Measurements from ENCODE around the gene BCKDHB. TPM values are rescaled to one million over a fixed set of nuclear protein-coding genes. Genes with fewer than 3 reads are reported as not detected.
"Not testable (repeated sequence)": the region's sequence is repeated elsewhere in the genome, so short reads cannot be mapped to it uniquely, and the experiment has no call there.

BCKDHB gene
- total RNA-seq, 6 donors from 2014 or later, result 12.8 to 26.2 (median 14.5) TPM

DNA sequence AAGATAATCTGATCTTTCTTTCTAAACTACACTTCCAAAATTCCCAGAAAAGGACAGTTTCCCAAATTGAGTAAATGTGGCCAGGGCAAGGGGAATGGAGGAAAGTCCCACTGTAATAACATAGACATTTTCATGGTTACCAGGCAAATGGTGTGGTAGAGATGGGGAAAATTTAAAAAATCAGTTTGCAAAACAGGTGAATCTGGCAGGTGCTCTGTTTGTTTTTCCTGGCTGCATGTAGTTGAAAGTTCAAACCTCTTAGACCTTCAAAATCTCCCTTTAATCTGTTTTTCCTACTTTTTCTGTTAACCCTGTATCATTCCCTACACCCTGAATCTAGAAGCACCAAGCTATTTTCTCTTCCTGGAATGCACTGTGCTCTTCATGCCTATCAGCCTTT is 2.0 kb upstream of the BCKDHB start:
- Histone ChIP-seq H3K4me3 (no peak overlapping the region), H3K27ac (no peak overlapping the region), H3K36me3 (no peaks in the 10 kb centered on the region), H3K27me3 (no peaks in the 10 kb centered on the region), H3K9me3 (no peaks in the 10 kb centered on the region), H3K4me1 (peaks cover 4 to 8% (median 6%) of the 10 kb centered on the region in 4 donors)
- DNase-seq (no peak), ATAC-seq (ENCODE audit: low FRiP score in 2 of 2) (no peak)
- TF ChIP-seq, protein P1, sequence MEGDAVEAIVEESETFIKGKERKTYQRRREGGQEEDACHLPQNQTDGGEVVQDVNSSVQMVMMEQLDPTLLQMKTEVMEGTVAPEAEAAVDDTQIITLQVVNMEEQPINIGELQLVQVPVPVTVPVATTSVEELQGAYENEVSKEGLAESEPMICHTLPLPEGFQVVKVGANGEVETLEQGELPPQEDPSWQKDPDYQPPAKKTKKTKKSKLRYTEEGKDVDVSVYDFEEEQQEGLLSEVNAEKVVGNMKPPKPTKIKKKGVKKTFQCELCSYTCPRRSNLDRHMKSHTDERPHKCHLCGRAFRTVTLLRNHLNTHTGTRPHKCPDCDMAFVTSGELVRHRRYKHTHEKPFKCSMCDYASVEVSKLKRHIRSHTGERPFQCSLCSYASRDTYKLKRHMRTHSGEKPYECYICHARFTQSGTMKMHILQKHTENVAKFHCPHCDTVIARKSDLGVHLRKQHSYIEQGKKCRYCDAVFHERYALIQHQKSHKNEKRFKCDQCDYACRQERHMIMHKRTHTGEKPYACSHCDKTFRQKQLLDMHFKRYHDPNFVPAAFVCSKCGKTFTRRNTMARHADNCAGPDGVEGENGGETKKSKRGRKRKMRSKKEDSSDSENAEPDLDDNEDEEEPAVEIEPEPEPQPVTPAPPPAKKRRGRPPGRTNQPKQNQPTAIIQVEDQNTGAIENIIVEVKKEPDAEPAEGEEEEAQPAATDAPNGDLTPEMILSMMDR (IDR thresholded peaks at IDR 0.05), result no peak
- TF ChIP-seq EP300 (IDR thresholded peaks at IDR 0.05) (no peak), POLR2A (IDR thresholded peaks at IDR 0.05) (no peak), POLR2AphosphoS5 (IDR thresholded peaks at IDR 0.05) (no peak)

- H3K4me3 ChIP-seq, result peak overlapping the region in 3 of 4 donors; percentile 75 to 92 (median 76)
Measured at GRCh38 chr6:80105972-80106417, 476 bp upstream of the BCKDHB start.

GRCh38 chr6:80122576-80122975 is 16.1 kb downstream of the BCKDHB start:
- ATAC-seq (ENCODE audit: low FRiP score in 2 of 2), result not testable (repeated sequence)
- 83 to 92% methylated on average over 3 of the region's 3 CpGs for WGBS, 2 donors

More at GRCh38 chr6:80105972-80106417, 476 bp upstream of the BCKDHB start:
- H3K4me1 ChIP-seq, result peaks cover 4 to 8% (median 6%) of the 10 kb centered on the region in 4 donors
- H3K27me3 ChIP-seq, result no peaks in the 10 kb centered on the region
- H3K27ac ChIP-seq, result peak overlapping the region; percentile 25 to 90 (median 64)
- peak in 1 of 2 donors; percentile 3 for ATAC-seq (ENCODE audit: low FRiP score in 2 of 2)
- H3K9me3 ChIP-seq, result no peaks in the 10 kb centered on the region
- 0 to 2% methylated on average over 6 of the region's 6 CpGs for WGBS, 2 donors
- TF ChIP-seq POLR2A (IDR thresholded peaks at IDR 0.05), result no peak
- TF ChIP-seq POLR2AphosphoS5 (IDR thresholded peaks at IDR 0.05), result no peak
- TF ChIP-seq EP300 (IDR thresholded peaks at IDR 0.05), result no peak
- TF ChIP-seq, protein P1 (IDR thresholded peaks at IDR 0.05), result no peak
- DNase-seq, result no peak
- H3K36me3 ChIP-seq, result no peaks in the 10 kb centered on the region

GRCh38 chr6:80126657-80127345 is 20.3 kb downstream of the BCKDHB start:
- Histone ChIP-seq H3K27me3 (no peaks in the 10 kb centered on the region), H3K4me3 (no peak overlapping the region), H3K9me3 (no peaks in the 10 kb centered on the region), H3K36me3 (peaks cover 0 to 6% (median 0%) of the 10 kb centered on the region in 4 donors), H3K27ac (no peak overlapping the region), H3K4me1 (no peaks in the 10 kb centered on the region)
- ATAC-seq (ENCODE audit: low FRiP score in 2 of 2), result no peak
- TF ChIP-seq EP300 (IDR thresholded peaks at IDR 0.05) (no peak), POLR2A (IDR thresholded peaks at IDR 0.05) (no peak), POLR2AphosphoS5 (IDR thresholded peaks at IDR 0.05) (no peak)
- TF ChIP-seq, protein P1 (IDR thresholded peaks at IDR 0.05), result no peak
- DNase-seq, result no peak
- WGBS, 2 donors, result 92 to 97% methylated on average over 5 of the region's 5 CpGs

More at GRCh38 chr6:80122576-80122975, 16.1 kb downstream of the BCKDHB start:
- H3K27ac ChIP-seq, DNase-seq, H3K36me3 ChIP-seq, H3K9me3 ChIP-seq, H3K4me3 ChIP-seq, H3K27me3 ChIP-seq, H3K4me1 ChIP-seq: not testable (repeated sequence)

DNA sequence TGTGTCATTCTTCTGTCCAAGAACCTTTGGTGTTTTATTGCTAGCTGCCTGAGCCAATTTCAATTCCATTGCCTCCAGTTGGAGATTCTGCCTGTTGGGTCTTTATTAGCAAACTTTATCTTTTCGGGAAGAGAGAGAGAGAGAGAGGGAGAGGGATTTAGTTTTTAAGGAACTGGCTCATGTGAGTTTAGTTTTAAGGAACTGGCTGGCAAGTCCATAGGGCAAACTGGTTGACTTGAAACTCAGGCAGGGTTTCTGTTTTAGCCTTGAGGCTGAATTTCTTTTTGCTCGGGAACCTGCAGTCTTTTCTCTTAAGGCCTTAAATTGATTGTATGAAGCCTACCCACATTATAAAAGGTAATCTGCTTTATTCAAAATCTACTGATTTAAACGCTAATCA is 23.0 kb downstream of the BCKDHB start:
- no peak overlapping the region for H3K4me3 ChIP-seq
- no peaks in the 10 kb centered on the region for H3K4me1 ChIP-seq
- no peak for DNase-seq
- no peaks in the 10 kb centered on the region for H3K27me3 ChIP-seq
- H3K9me3 ChIP-seq, result no peaks in the 10 kb centered on the region
- ATAC-seq (ENCODE audit: low FRiP score in 2 of 2), result no peak
- TF ChIP-seq EP300 (IDR thresholded peaks at IDR 0.05) (no peak), POLR2AphosphoS5 (IDR thresholded peaks at IDR 0.05) (no peak), POLR2A (IDR thresholded peaks at IDR 0.05) (no peak)
- TF ChIP-seq, protein P1 (IDR thresholded peaks at IDR 0.05), result no peak
- peaks cover 0 to 6% (median 0%) of the 10 kb centered on the region in 4 donors for H3K36me3 ChIP-seq
- WGBS, 2 donors, result 86 to 95% methylated on average over 3 of the region's 3 CpGs
- no peak overlapping the region for H3K27ac ChIP-seq

All from upper lobe of left lung (tissue), 6 donors.